ENCODE data around the gene AP3B1.

Gene AP3B1

GRCh38 chr5:77996943-77997342, 297.6 kb downstream of the AP3B1 start:
- TF ChIP-seq, protein P1, sequence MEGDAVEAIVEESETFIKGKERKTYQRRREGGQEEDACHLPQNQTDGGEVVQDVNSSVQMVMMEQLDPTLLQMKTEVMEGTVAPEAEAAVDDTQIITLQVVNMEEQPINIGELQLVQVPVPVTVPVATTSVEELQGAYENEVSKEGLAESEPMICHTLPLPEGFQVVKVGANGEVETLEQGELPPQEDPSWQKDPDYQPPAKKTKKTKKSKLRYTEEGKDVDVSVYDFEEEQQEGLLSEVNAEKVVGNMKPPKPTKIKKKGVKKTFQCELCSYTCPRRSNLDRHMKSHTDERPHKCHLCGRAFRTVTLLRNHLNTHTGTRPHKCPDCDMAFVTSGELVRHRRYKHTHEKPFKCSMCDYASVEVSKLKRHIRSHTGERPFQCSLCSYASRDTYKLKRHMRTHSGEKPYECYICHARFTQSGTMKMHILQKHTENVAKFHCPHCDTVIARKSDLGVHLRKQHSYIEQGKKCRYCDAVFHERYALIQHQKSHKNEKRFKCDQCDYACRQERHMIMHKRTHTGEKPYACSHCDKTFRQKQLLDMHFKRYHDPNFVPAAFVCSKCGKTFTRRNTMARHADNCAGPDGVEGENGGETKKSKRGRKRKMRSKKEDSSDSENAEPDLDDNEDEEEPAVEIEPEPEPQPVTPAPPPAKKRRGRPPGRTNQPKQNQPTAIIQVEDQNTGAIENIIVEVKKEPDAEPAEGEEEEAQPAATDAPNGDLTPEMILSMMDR (conservative IDR thresholded peaks at IDR 0.05; ENCODE audit: low read depth, low read length): no peak
- H3K4me3 ChIP-seq (ENCODE audit: low read depth, low read length): no peak overlapping the region

DNA sequence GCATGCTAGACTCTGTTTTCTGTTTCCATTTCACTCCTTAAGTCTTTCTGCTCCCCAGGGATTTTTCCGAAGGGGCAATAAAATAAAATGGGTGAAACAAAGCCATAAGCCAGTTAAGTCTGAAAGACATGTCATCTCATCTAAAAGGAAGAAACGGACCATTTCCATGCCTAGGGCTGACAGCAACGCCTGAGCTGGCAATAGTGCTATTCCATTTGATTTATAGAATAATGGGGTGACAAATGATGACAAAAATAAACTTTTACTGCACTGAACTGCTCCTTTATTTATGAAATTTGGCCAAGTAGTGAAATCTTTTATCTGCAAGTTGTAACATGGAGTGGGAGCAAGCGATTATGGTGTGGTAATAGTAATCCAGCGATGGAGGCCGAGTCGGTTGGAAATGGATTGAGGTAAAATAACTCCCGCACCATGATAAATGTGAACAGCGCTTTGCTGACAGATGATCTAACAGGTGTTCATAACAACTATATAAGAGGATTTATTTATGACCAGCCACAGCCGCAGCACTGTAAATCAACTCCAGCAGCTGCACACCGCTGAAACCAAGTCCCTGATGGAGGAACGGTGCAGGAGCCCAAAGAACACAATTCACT, 298.6 kb downstream of the AP3B1 start:
- TF ChIP-seq, protein P1 (conservative IDR thresholded peaks at IDR 0.05; ENCODE audit: low read depth, low read length): no peak
- no peak overlapping the region for H3K4me3 ChIP-seq (ENCODE audit: low read depth, low read length)
- DNase-seq (ENCODE audit: low read depth): no peak

More at GRCh38 chr5:77996943-77997342, 297.6 kb downstream of the AP3B1 start:
- DNase-seq (ENCODE audit: low read depth): no peak

- no peak for DNase-seq (ENCODE audit: low read depth)
- H3K4me3 ChIP-seq (ENCODE audit: low read depth, low read length): no peak overlapping the region
- TF ChIP-seq, protein P1 (conservative IDR thresholded peaks at IDR 0.05; ENCODE audit: low read depth, low read length): no peak
Measured at GRCh38 chr5:77994943-77995342, 299.6 kb downstream of the AP3B1 start.

DNA sequence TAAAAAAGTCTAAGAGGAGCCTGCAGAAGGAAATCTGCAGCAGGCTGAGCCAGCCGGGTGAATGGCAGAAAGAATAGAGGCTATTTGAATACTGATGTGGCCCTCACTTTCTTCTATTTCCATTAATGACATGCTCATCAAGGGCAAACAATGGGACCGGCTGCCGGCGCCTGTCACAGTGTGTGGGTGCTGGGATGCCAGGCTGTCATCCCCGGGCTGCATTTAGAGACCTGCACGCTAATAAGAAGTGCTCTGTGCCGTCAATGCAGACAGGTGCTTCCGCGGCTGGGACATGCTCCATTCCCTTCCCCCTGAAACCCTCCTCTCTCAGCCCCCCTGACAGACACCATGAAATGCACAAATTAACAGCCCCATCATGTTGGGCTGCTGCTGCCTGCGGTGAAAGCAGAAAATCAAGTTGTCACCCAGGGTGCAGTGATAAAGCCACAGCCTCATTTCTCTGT, 300.6 kb downstream of the AP3B1 start:
- no peak overlapping the region for H3K4me3 ChIP-seq (ENCODE audit: low read depth, low read length)
- no peak for DNase-seq (ENCODE audit: low read depth)
- TF ChIP-seq, protein P1 (conservative IDR thresholded peaks at IDR 0.05; ENCODE audit: low read depth, low read length): no peak

- DNase-seq (ENCODE audit: low read depth): no peak
- no peak overlapping the region for H3K4me3 ChIP-seq (ENCODE audit: low read depth, low read length)
- TF ChIP-seq, protein P1 (conservative IDR thresholded peaks at IDR 0.05; ENCODE audit: low read depth, low read length): no peak
Measured at GRCh38 chr5:77993141-77993854, 301.2 kb downstream of the AP3B1 start.

DNA sequence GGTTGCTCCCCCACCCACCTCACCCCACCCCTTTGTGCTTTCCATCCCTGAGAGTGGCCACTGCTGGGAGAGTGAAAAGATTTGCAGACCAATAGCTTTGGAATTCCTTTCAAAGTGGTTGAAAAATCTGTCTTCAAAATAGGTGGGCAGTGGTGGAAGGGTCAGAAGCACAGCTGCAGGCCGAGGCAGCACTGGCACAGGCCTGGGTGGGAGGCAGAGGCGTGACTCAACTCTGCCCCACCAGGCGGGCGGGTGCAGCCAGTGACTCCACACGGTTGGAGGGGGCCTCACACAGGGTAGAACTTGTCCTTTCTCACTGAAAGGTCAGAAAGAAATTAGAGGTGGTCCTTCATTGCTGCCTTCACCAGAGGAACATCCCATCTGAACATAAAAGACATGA, 303.4 kb downstream of the AP3B1 start:
- H3K4me3 ChIP-seq (ENCODE audit: low read depth, low read length): no peak overlapping the region
- TF ChIP-seq, protein P1 (conservative IDR thresholded peaks at IDR 0.05; ENCODE audit: low read depth, low read length): no peak
- no peak for DNase-seq (ENCODE audit: low read depth)
